SK-N-SH treated with all-trans-retinoic acid at 6 μM for 48 hours (cell line): ENCODE results near the gene CD180.

ENCODE experiments used
- ATAC-seq: fragments of 200-7000 bp; cut with Tn5 transposase; 3 replicates; pipeline ENCODE4 v1.9.1; 2020; ENCODE audit warnings: mild to moderate bottlenecking, moderate library complexity
- ARNTL ChIP-seq: fragments of 450-650 bp; formaldehyde crosslinking; IDR thresholded peaks from 2 replicates; pipeline ENCODE4 v1.5.0; 2020; ENCODE audit warnings: low read depth, mild to moderate bottlenecking, moderate library complexity, borderline replicate concordance
- BACH2 ChIP-seq: fragments of 250-450 bp; sonication (Bioruptor Pico); IDR thresholded peaks from 2 replicates; pipeline ENCODE4 v1.9.0; 2021; ENCODE audit warnings: mild to moderate bottlenecking, borderline replicate concordance
- CSDC2 ChIP-seq: fragments of 250-450 bp; sonication (Bioruptor Pico); IDR thresholded peaks from 2 replicates; pipeline ENCODE4 v1.5.0; 2020; ENCODE audit warnings: mild to moderate bottlenecking, moderate library complexity
- ESRRG ChIP-seq: fragments of 250-450 bp; sonication (Bioruptor Pico); IDR thresholded peaks from 2 replicates; pipeline ENCODE4 v1.6.1; 2021; ENCODE audit warnings: mild to moderate bottlenecking
- ISL1 ChIP-seq: fragments of 250-450 bp; sonication (Bioruptor Pico); IDR thresholded peaks from 2 replicates; pipeline ENCODE4 v2.1.2; 2022; ENCODE audit warnings: mild to moderate bottlenecking, moderate library complexity
- PPARA ChIP-seq: fragments of 250-450 bp; sonication (Bioruptor Pico); IDR thresholded peaks from 2 replicates; pipeline ENCODE4 v1.5.0; 2020; ENCODE audit warnings: mild to moderate bottlenecking, borderline replicate concordance
- RARB ChIP-seq: fragments of 250-450 bp; sonication (Bioruptor Pico); IDR thresholded peaks from 2 replicates; pipeline ENCODE4 v1.8.0; 2021; ENCODE audit warnings: mild to moderate bottlenecking, moderate library complexity
- SNAI2 ChIP-seq: fragments of 250-450 bp; sonication (Bioruptor Pico); IDR thresholded peaks from 2 replicates; pipeline ENCODE4 v1.5.0; 2020; ENCODE audit warnings: mild to moderate bottlenecking, moderate library complexity
- TCF4 ChIP-seq: fragments of 250-450 bp; sonication (Bioruptor Pico); IDR thresholded peaks from 2 replicates; pipeline ENCODE4 v1.8.0; 2021; ENCODE audit warnings: mild to moderate bottlenecking, moderate library complexity, borderline replicate concordance
- TOX ChIP-seq: fragments of 250-450 bp; sonication (Bioruptor Pico); IDR thresholded peaks from 2 replicates; pipeline ENCODE4 v1.8.0; 2021; ENCODE audit warnings: mild to moderate bottlenecking, moderate library complexity, borderline replicate concordance
- ZC3H10 ChIP-seq: fragments of 250-450 bp; sonication (Bioruptor Pico); IDR thresholded peaks from 2 replicates; pipeline ENCODE4 v1.5.1; 2021; ENCODE audit warnings: mild to moderate bottlenecking, moderate library complexity
- ZFP3 ChIP-seq: fragments of 250-450 bp; sonication (Bioruptor Pico); IDR thresholded peaks from 2 replicates; pipeline ENCODE4 v1.5.0; 2020; ENCODE audit warnings: mild to moderate bottlenecking, moderate library complexity
- ZFP30 ChIP-seq: fragments of 450-650 bp; formaldehyde crosslinking; IDR thresholded peaks from 2 replicates; pipeline ENCODE4 v1.5.0; 2022; ENCODE audit warnings: mild to moderate bottlenecking, moderate library complexity
- ZNF565 ChIP-seq: fragments of 450-650 bp; formaldehyde crosslinking; conservative IDR thresholded peaks from 2 replicates; pipeline ENCODE4 v1.5.0; 2020; ENCODE audit warnings: low read depth, mild to moderate bottlenecking, moderate library complexity
- ZNF70 ChIP-seq: fragments of 450-650 bp; formaldehyde crosslinking; IDR thresholded peaks from 2 replicates; pipeline ENCODE4 v1.5.0; 2020; ENCODE audit warnings: mild to moderate bottlenecking, moderate library complexity
- ZNF8 ChIP-seq: fragments of 450-650 bp; formaldehyde crosslinking; IDR thresholded peaks from 2 replicates; pipeline ENCODE4 v1.5.0; 2020; ENCODE audit warnings: mild to moderate bottlenecking, moderate library complexity
- TF ChIP-seq, protein P1 (sequence below): fragments of 250-450 bp; sonication (Bioruptor Pico); IDR thresholded peaks from 2 replicates; pipeline ENCODE4 v1.5.0; 2020; ENCODE audit warnings: mild to moderate bottlenecking, moderate library complexity
- TF ChIP-seq, protein P2 (sequence below): fragments of 250-450 bp; sonication (Bioruptor Pico); IDR thresholded peaks from 2 replicates; pipeline ENCODE4 v1.5.1; 2021; ENCODE audit warnings: mild to moderate bottlenecking, moderate library complexity
- TF ChIP-seq, protein P3 (sequence below): fragments of 250-450 bp; sonication (Bioruptor Pico); IDR thresholded peaks from 2 replicates; pipeline ENCODE4 v1.5.1; 2020; ENCODE audit warnings: low read depth, mild to moderate bottlenecking, moderate library complexity
- TF ChIP-seq, protein P4 (sequence below): fragments of 250-450 bp; sonication (Bioruptor Pico); IDR thresholded peaks from 2 replicates; pipeline ENCODE4 v1.8.0; 2021; ENCODE audit warnings: low read depth, mild to moderate bottlenecking, moderate library complexity, borderline replicate concordance
- TF ChIP-seq, protein P5 (sequence below): fragments of 250-450 bp; sonication (Bioruptor Pico); IDR thresholded peaks from 2 replicates; pipeline ENCODE4 v1.8.0; 2020; ENCODE audit warnings: mild to moderate bottlenecking, moderate library complexity, borderline replicate concordance

Gene CD180

DNA sequence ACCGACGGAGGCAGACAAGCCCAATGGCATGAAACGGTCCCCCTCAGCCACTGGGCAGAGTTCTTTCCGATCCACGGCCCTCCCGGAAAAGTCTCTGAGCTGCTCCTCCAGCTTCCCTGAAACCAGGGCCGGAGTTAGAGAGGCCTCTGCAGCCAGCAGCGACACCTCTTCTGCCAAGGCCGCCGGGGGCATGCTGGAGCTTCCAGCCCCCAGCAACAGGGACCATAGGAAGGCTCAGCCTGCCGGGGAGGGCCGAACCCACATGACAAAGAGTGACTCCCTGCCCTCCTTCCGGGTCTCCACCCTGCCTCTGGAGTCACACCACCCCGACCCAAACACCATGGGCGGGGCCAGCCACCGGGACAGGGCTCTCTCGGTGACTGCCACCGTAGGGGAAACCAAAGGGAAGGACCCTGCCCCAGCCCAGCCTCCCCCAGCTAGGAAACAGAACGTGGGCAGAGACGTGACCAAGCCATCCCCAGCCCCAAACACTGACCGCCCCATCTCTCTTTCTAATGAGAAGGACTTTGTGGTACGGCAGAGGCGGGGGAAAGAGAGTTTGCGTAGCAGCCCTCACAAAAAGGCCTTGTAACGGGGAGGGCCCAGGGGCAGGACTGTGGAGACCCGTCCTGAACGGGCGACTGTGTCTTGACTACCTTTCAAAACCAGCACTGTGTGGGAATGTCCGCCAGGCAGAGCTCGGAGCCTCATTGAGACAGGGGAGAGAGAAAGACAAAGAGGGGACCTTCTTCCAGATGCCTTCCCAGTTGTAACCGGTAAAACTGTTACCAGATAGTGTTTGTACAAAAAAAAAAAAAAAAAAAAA is 29.9 kb downstream of the CD180 start:
- ATAC-seq = no peak
- no peak for TF ChIP-seq PPARA
- TF ChIP-seq, protein P1, sequence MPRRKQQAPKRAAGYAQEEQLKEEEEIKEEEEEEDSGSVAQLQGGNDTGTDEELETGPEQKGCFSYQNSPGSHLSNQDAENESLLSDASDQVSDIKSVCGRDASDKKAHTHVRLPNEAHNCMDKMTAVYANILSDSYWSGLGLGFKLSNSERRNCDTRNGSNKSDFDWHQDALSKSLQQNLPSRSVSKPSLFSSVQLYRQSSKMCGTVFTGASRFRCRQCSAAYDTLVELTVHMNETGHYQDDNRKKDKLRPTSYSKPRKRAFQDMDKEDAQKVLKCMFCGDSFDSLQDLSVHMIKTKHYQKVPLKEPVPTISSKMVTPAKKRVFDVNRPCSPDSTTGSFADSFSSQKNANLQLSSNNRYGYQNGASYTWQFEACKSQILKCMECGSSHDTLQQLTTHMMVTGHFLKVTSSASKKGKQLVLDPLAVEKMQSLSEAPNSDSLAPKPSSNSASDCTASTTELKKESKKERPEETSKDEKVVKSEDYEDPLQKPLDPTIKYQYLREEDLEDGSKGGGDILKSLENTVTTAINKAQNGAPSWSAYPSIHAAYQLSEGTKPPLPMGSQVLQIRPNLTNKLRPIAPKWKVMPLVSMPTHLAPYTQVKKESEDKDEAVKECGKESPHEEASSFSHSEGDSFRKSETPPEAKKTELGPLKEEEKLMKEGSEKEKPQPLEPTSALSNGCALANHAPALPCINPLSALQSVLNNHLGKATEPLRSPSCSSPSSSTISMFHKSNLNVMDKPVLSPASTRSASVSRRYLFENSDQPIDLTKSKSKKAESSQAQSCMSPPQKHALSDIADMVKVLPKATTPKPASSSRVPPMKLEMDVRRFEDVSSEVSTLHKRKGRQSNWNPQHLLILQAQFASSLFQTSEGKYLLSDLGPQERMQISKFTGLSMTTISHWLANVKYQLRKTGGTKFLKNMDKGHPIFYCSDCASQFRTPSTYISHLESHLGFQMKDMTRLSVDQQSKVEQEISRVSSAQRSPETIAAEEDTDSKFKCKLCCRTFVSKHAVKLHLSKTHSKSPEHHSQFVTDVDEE = no peak
- TF ChIP-seq, protein P2, sequence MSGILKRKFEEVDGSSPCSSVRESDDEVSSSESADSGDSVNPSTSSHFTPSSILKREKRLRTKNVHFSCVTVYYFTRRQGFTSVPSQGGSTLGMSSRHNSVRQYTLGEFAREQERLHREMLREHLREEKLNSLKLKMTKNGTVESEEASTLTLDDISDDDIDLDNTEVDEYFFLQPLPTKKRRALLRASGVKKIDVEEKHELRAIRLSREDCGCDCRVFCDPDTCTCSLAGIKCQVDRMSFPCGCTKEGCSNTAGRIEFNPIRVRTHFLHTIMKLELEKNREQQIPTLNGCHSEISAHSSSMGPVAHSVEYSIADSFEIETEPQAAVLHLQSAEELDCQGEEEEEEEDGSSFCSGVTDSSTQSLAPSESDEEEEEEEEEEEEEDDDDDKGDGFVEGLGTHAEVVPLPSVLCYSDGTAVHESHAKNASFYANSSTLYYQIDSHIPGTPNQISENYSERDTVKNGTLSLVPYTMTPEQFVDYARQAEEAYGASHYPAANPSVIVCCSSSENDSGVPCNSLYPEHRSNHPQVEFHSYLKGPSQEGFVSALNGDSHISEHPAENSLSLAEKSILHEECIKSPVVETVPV (CRISPR knock-in tag) = no peak
- no peak for TF ChIP-seq ZNF70 (CRISPR knock-in tag)
- TF ChIP-seq, protein P3, sequence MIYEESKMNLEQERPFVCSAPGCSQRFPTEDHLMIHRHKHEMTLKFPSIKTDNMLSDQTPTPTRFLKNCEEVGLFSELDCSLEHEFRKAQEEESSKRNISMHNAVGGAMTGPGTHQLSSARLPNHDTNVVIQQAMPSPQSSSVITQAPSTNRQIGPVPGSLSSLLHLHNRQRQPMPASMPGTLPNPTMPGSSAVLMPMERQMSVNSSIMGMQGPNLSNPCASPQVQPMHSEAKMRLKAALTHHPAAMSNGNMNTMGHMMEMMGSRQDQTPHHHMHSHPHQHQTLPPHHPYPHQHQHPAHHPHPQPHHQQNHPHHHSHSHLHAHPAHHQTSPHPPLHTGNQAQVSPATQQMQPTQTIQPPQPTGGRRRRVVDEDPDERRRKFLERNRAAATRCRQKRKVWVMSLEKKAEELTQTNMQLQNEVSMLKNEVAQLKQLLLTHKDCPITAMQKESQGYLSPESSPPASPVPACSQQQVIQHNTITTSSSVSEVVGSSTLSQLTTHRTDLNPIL (CRISPR knock-in tag) = no peak
- no peak for TF ChIP-seq ZFP30
- TF ChIP-seq TOX (CRISPR knock-in tag) = no peak
- no peak for TF ChIP-seq RARB (CRISPR knock-in tag)
- TF ChIP-seq BACH2 (CRISPR knock-in tag) = no peak
- no peak for TF ChIP-seq ZC3H10 (CRISPR knock-in tag)
- TF ChIP-seq, protein P4, sequence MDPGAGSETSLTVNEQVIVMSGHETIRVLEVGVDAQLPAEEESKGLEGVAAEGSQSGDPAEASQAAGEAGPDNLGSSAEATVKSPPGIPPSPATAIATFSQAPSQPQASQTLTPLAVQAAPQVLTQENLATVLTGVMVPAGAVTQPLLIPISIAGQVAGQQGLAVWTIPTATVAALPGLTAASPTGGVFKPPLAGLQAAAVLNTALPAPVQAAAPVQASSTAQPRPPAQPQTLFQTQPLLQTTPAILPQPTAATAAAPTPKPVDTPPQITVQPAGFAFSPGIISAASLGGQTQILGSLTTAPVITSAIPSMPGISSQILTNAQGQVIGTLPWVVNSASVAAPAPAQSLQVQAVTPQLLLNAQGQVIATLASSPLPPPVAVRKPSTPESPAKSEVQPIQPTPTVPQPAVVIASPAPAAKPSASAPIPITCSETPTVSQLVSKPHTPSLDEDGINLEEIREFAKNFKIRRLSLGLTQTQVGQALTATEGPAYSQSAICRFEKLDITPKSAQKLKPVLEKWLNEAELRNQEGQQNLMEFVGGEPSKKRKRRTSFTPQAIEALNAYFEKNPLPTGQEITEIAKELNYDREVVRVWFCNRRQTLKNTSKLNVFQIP (CRISPR knock-in tag) = no peak
- no peak for TF ChIP-seq ARNTL (CRISPR knock-in tag)
- TF ChIP-seq, protein P5, sequence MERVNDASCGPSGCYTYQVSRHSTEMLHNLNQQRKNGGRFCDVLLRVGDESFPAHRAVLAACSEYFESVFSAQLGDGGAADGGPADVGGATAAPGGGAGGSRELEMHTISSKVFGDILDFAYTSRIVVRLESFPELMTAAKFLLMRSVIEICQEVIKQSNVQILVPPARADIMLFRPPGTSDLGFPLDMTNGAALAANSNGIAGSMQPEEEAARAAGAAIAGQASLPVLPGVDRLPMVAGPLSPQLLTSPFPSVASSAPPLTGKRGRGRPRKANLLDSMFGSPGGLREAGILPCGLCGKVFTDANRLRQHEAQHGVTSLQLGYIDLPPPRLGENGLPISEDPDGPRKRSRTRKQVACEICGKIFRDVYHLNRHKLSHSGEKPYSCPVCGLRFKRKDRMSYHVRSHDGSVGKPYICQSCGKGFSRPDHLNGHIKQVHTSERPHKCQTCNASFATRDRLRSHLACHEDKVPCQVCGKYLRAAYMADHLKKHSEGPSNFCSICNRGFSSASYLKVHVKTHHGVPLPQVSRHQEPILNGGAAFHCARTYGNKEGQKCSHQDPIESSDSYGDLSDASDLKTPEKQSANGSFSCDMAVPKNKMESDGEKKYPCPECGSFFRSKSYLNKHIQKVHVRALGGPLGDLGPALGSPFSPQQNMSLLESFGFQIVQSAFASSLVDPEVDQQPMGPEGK (CRISPR knock-in tag) = no peak
- no peak for TF ChIP-seq CSDC2
- no peak for TF ChIP-seq TCF4 (CRISPR knock-in tag)
- no peak for TF ChIP-seq ZNF565
- TF ChIP-seq ZFP3 (CRISPR knock-in tag) = no peak
- TF ChIP-seq ZNF8 (CRISPR knock-in tag) = no peak

DNA sequence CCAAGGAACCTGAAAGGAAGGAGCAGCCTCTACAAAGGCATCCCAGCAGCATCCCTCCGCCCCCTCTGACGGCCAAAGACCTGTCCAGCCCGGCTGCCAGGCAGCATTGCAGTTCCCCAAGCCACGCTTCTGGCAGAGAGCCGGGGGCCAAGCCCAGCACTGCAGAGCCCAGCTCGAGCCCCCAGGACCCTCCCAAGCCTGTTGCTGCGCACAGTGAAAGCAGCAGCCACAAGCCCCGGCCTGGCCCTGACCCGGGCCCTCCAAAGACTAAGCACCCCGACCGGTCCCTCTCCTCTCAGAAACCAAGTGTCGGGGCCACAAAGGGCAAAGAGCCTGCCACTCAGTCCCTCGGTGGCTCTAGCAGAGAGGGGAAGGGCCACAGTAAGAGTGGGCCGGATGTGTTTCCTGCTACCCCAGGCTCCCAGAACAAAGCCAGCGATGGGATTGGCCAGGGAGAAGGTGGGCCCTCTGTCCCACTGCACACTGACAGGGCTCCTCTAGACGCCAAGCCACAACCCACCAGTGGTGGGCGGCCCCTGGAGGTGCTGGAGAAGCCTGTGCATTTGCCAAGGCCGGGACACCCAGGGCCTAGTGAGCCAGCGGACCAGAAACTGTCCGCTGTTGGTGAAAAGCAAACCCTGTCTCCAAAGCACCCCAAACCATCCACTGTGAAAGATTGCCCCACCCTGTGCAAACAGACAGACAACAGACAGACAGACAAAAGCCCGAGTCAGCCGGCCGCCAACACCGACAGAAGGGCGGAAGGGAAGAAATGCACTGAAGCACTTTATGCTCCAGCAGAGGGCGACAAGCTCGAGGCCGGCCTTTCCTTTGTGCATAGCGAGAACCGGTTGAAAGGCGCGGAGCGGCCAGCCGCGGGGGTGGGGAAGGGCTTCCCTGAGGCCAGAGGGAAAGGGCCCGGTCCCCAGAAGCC is 30.8 kb downstream of the CD180 start:
- ATAC-seq = no peak
- TF ChIP-seq ZFP30 (no peak), ZNF565 (no peak), ARNTL (CRISPR knock-in tag) (no peak), ISL1 (CRISPR knock-in tag) (no peak), ZFP3 (CRISPR knock-in tag) (no peak), RARB (CRISPR knock-in tag) (no peak), ESRRG (CRISPR knock-in tag) (no peak), TCF4 (CRISPR knock-in tag) (no peak), SNAI2 (no peak), ZNF70 (CRISPR knock-in tag) (no peak)
- TF ChIP-seq, protein P1 = no peak
- TF ChIP-seq, protein P3 (CRISPR knock-in tag) = no peak
- TF ChIP-seq, protein P5 (CRISPR knock-in tag) = no peak
